ENCODE data around the gene ACP1.

DNA sequence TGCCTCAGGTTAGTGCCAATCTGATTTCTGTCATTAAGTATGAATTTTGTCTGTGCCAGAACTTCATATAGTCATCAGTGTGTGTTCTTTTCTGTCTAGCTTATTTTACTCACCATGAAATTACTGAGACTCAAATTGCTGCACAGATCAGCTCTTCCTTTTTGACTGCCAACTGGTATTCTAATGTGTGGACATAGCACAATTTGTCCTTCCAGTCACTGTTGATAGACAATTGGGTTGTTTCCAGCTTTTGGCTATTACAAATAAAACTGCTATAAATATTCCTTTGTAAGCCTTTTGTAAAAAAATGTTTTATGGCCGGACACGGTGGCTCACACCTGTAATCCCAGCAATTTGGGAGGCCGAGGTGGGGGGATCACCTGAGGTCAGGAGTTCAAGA is 8.7 kb upstream of the ACP1 start:
- TF ChIP-seq, protein P1, sequence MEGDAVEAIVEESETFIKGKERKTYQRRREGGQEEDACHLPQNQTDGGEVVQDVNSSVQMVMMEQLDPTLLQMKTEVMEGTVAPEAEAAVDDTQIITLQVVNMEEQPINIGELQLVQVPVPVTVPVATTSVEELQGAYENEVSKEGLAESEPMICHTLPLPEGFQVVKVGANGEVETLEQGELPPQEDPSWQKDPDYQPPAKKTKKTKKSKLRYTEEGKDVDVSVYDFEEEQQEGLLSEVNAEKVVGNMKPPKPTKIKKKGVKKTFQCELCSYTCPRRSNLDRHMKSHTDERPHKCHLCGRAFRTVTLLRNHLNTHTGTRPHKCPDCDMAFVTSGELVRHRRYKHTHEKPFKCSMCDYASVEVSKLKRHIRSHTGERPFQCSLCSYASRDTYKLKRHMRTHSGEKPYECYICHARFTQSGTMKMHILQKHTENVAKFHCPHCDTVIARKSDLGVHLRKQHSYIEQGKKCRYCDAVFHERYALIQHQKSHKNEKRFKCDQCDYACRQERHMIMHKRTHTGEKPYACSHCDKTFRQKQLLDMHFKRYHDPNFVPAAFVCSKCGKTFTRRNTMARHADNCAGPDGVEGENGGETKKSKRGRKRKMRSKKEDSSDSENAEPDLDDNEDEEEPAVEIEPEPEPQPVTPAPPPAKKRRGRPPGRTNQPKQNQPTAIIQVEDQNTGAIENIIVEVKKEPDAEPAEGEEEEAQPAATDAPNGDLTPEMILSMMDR (IDR thresholded peaks at IDR 0.05; ENCODE audit: low read depth, low read length): no peak
- no peak for TF ChIP-seq EZH2phosphoT487 (IDR thresholded peaks at IDR 0.05; ENCODE audit: low read depth)
